Stimulated activated CD4-positive, alpha-beta T cell treated with anti-CD3 and anti-CD28 coated beads, Interleukin-4, amount 100 ng/mL, for 4 hours (primary cell): Measurements from ENCODE around the gene MRPL3.
"Not testable (repeated sequence)": the region's sequence is repeated elsewhere in the genome, so short reads cannot be mapped to it uniquely, and the experiment has no call there.

Experiments used
- DNase-seq, 2 experiments: peaks; one replicate each; pipeline ENCODE4 v3.0.0-alpha.2; 2020

The MRPL3 gene

GRCh38 chr3:131491775-131492174 is 11.0 kb downstream of the MRPL3 start:
- DNase-seq: no peak

- DNase-seq: no peak
Observed at GRCh38 chr3:131491084-131491483, 11.7 kb downstream of the MRPL3 start.

GRCh38 chr3:131486545-131486944 is 16.2 kb downstream of the MRPL3 start:
- DNase-seq: not testable (repeated sequence)

GRCh38 chr3:131485119-131485518 is 17.7 kb downstream of the MRPL3 start:
- no peak for DNase-seq

DNA sequence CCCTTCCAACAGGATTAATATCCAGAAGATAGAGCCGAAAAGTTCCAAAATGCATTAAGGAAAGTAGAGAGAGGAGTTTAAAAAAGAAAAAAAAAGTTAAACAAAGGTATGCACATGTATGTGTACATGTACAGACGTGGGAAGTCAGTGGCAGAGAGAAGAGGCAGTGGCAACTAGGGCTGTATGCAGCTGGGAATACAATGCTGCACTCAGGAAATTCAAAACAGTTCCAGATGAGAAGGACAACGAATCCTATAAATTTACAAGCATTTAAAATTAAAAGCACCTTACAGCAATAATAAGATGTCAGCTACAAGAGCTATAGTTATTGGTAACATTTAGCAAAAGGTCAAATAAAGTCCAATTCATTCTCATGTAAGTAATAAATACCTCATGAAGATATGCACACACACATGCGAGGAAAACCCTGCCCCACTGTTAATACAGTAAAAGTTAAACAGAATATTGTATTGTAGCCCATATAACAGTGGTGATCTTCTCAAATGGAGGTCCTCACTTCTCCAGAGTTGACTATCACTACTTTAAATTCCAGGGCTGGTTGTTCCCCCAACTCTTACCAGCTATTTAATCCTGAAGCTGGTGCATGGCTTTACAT is 18.2 kb downstream of the MRPL3 start:
- DNase-seq: no peak

DNA sequence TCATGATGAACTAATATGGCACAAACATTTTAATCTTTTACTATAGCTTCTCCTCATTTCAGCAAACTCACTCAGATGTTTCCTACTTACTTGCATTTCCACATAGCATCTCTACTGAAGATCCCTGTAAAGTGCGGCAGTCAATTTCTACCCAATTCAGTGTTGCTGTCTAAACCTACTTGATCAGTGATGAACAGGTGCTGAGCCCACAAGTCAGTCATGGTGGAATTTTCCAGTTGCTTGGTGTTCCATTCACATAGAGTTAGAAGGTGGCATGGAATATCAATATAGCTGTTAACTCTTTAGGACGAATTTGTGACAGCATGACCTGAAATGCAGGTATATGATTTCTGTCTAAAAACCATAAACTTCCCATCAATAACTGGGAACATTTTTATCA is 22.7 kb downstream of the MRPL3 start:
- DNase-seq: no peak

GRCh38 chr3:131477813-131478212 is 25.0 kb downstream of the MRPL3 start:
- DNase-seq: no peak

DNA sequence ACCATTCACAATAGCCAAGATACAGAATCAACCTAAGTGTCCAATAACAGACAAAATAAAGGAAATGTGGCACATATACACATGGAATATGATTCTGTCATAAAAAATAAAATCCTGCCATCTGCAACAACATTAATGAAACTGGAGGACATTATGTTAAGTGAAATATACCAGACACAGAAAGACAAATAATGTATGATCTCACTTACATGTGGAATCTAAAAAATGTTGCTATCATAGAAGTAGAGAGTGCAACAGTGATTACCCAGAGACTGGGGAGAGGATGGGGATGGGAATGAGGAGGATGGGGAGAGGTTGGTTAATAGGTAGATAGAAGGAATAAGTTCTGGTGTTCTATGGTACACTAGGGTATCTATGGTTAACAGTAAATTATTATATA is 28.7 kb downstream of the MRPL3 start:
- DNase-seq: no peak

- DNase-seq: no peak
Observed at GRCh38 chr3:131470377-131470776, 32.4 kb downstream of the MRPL3 start.

GRCh38 chr3:131458653-131459052 is 44.1 kb downstream of the MRPL3 start:
- no peak for DNase-seq

DNA sequence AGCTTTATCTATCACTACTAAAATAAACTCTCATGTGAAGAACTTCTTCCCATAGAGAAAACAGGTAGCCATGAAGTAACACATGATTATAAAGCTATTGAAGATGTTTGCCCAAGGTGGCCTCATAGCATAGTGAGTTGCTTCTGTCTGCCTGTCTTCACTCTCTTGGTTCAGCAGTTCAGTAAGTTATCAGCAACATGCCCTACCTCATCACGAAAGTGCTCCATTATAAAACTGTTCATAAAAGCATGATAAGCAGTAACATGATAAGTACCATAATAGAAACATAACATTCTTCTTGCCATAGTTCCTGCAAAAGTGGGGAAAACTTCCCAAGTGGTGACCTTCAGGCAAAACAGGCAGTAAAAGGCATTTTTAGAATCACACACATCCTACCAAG is 45.6 kb downstream of the MRPL3 start:
- DNase-seq: no peak

DNA sequence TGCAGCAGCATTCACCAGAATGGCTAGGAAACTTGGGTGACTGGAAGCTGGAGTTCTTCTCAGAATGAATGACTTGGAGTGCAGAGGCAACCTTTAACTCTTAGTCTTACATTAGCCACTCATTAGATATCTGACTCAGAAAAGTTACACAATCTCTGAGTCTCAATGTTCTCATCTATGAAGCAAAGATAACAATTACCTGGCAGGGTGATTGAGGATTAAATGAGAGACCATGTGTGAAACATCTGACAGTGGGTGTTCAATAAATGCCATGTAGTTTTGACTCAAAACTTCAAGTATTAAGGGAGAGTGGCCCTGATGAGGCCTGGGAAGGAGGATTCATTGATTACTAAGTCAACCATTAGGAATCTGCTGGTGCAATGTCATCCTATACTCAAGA is 48.3 kb downstream of the MRPL3 start:
- DNase-seq: no peak

DNA sequence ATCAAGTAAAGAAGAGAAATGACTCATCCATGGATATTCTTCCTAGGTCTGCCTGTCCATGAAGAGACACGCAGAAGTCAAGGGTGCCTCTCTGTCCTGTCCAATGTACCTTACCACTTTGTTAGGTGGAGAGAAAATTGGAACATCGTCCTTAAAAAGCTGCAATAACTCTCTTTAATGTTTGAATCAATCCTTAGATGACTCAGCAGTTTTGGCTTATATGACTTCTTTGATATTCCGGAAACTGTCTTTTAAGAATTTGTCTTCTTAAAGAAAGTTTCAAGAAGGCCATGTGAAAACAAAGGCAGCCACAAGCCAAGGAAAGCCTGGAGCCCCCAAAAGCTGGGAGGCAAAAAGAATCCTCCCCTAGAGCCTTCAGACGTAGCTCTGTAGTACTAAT is 49.2 kb downstream of the MRPL3 start:
- DNase-seq: no peak

DNA sequence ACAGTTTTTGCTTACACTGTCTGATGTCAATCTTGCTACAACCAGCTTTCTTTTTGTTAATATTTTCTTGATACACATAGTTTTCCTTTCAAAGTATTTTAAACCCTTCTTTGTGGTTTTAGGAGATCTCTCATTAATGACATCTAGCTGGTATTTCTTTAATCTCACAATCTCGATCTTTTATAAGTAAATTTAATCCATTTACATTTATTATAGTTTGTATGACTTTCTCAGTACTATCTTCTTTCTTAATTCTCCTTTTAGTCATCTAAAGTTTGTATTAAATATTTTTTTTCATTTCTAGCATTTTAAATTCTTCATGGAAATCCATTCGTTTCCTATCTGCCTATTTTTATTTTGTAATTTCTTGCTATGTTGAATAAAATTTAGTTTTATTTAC is 55.4 kb downstream of the MRPL3 start:
- DNase-seq: no peak

DNA sequence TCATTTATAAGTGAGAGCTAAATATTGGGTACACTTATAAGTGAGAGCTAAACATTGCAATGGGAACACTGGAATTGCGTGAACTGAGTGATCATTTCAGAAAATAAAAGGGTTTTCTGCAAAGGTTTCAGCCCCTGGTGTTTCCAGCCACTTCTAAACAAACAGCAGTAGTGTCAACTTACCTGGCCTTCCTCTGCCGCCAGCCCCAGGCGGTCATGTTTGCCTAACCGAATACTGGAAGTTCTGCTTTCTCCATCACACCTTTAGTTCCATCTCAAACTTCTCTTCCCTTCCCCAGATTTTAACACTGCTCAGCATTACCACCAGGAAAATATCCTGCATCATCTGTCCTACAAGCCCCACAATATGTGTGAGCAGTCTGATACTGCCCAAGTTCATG is 58.6 kb downstream of the MRPL3 start:
- DNase-seq: no peak

- DNase-seq: no peak
Observed at GRCh38 chr3:131439084-131439483, 63.7 kb downstream of the MRPL3 start.

DNA sequence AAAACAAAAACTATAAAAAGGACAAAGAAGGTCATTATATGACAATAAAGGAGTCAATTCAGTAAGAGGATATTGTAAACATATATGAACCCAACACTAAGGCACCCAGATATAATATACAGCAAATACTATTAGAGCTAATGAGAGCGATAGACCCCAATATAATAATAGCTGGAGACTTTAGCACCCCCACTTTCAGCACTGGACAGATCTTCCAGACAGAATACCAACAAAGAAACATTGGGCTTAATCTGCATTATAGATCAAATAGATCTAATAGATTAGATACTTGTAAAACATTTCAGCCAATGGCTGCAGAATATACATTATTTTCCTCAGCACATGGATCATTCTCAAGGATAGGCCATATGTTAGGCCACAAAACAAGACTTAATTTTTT is 67.8 kb downstream of the MRPL3 start:
- DNase-seq: no peak

- no peak for DNase-seq
Observed at GRCh38 chr3:131432441-131432840, 70.3 kb downstream of the MRPL3 start.

DNA sequence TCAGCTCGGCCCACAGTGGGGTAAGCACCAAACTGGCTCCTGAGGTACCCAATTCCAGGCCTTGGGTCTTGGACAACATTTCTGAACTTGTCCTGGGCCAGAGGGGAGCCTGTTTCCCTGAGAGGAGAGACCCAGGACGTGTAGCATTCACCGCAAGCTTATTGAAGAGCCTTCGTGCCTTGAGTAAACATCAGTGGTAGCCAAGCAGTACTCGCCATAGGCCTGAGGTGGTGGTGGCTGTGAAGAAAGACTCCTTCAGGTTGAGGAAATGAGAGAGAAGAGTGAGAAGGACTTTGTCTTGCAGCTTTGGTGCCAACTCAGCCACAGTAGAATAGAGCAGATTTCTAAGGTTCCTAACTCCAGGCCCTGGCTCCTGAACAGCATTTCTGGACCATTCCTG is 71.0 kb downstream of the MRPL3 start:
- no peak for DNase-seq

GRCh38 chr3:131427226-131427625 is 75.5 kb downstream of the MRPL3 start:
- no peak for DNase-seq

- DNase-seq: no peak
Observed at GRCh38 chr3:131421957-131422498, 80.7 kb downstream of the MRPL3 start.

GRCh38 chr3:131421301-131421700 is 81.5 kb downstream of the MRPL3 start:
- DNase-seq: no peak

GRCh38 chr3:131417751-131418150 is 85.0 kb downstream of the MRPL3 start:
- DNase-seq: no peak
